Breast epithelium (tissue), 3 donors: ENCODE results near the gene REM2.

ENCODE experiments used
- POLR2A ChIP-seq: fragments of 450-650 bp; IDR thresholded peaks from one replicate; pipeline ENCODE4 v1.6.1; 2016; ENCODE audit warnings: antibody characterized with exemption, mild to moderate bottlenecking, moderate library complexity
- POLR2AphosphoS5 ChIP-seq, 3 donors: sonication (generic); formaldehyde crosslinking; IDR thresholded peaks; one replicate each; pipeline ENCODE4 v1.6.1; 2017; ENCODE audit warnings: antibody characterized with exemption in 3 of 3
- TF ChIP-seq, protein P1 (sequence below), 3 donors: fragments of 450-650 bp; IDR thresholded peaks; one replicate each; pipeline ENCODE4 v1.5.1; 2016 to 2017; ENCODE audit warnings: antibody characterized with exemption in 3 of 3, mild to moderate bottlenecking in 3 of 3, moderate library complexity in 3 of 3

DNA sequence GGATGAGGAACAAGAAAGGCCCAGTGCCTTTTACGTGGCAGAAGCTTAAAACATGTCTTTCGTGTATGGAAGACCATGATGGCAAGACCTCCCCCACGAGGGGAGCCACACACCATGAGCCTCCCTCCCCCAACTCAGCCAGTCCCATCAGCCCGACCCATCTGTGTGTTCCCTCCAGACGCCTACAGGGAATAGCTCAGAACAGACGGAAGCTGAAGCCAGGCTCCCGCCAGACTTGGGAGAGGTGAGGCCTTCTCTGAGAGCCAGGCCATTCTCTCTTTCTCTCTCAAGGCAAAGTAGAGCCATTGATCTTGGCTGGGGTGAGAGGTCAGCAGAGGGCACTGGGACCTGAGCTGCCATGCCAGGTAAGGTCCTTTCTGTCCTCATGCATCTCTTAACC, 9.5 kb downstream of the REM2 start:
- TF ChIP-seq POLR2A (no peak), POLR2AphosphoS5 (IDR thresholded peaks at IDR 0.05) (no peak)
- TF ChIP-seq, protein P1, sequence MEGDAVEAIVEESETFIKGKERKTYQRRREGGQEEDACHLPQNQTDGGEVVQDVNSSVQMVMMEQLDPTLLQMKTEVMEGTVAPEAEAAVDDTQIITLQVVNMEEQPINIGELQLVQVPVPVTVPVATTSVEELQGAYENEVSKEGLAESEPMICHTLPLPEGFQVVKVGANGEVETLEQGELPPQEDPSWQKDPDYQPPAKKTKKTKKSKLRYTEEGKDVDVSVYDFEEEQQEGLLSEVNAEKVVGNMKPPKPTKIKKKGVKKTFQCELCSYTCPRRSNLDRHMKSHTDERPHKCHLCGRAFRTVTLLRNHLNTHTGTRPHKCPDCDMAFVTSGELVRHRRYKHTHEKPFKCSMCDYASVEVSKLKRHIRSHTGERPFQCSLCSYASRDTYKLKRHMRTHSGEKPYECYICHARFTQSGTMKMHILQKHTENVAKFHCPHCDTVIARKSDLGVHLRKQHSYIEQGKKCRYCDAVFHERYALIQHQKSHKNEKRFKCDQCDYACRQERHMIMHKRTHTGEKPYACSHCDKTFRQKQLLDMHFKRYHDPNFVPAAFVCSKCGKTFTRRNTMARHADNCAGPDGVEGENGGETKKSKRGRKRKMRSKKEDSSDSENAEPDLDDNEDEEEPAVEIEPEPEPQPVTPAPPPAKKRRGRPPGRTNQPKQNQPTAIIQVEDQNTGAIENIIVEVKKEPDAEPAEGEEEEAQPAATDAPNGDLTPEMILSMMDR (IDR thresholded peaks at IDR 0.05) = no peak
